ENCODE measurements around the gene SPESP1.

SPESP1 gene

GRCh38 chr15:68986322-68986721, 56.0 kb downstream of the SPESP1 start:
- Histone ChIP-seq H3K4me1 (ENCODE audit: low read depth, poor library complexity, severe bottlenecking) (no peaks in the 10 kb centered on the region), H3K4me2 (no peak overlapping the region), H3K79me2 (ENCODE audit: insufficient read depth, low read depth) (no peaks in the 10 kb centered on the region), H3K36me3 (ENCODE audit: insufficient read depth) (no peaks in the 10 kb centered on the region), H3K9ac (no peak overlapping the region), H4K20me1 (ENCODE audit: insufficient read depth) (no peaks in the 10 kb centered on the region), H3K27me3 (ENCODE audit: insufficient read depth, low read depth) (no peaks in the 10 kb centered on the region), H2AFZ (ENCODE audit: low read depth) (no peak overlapping the region), H3K4me3 (IDR thresholded peaks at IDR 0.05; ENCODE audit: insufficient read depth, low read depth, low read length) (no peak overlapping the region), H3K27ac (no peak overlapping the region)
- TF ChIP-seq CTCF (conservative IDR thresholded peaks at IDR 0.05; ENCODE audit: low read depth, low read length), result no peak

GRCh38 chr15:68987120-68987519, 56.8 kb downstream of the SPESP1 start:
- no peak overlapping the region for H2AFZ ChIP-seq (ENCODE audit: low read depth)
- no peak overlapping the region for H3K4me2 ChIP-seq
- H3K9ac ChIP-seq, result no peak overlapping the region
- no peaks in the 10 kb centered on the region for H3K4me1 ChIP-seq (ENCODE audit: low read depth, poor library complexity, severe bottlenecking)
- no peaks in the 10 kb centered on the region for H3K79me2 ChIP-seq (ENCODE audit: insufficient read depth, low read depth)
- H3K27me3 ChIP-seq (ENCODE audit: insufficient read depth, low read depth), result no peaks in the 10 kb centered on the region
- TF ChIP-seq CTCF (conservative IDR thresholded peaks at IDR 0.05; ENCODE audit: low read depth, low read length), result no peak
- H4K20me1 ChIP-seq (ENCODE audit: insufficient read depth), result no peaks in the 10 kb centered on the region
- no peak overlapping the region for H3K4me3 ChIP-seq (IDR thresholded peaks at IDR 0.05; ENCODE audit: insufficient read depth, low read depth, low read length)
- H3K36me3 ChIP-seq (ENCODE audit: insufficient read depth), result no peaks in the 10 kb centered on the region
- H3K27ac ChIP-seq, result no peak overlapping the region

- H3K36me3 ChIP-seq (ENCODE audit: insufficient read depth), result no peaks in the 10 kb centered on the region
- no peak overlapping the region for H3K4me3 ChIP-seq (IDR thresholded peaks at IDR 0.05; ENCODE audit: insufficient read depth, low read depth, low read length)
- no peaks in the 10 kb centered on the region for H3K79me2 ChIP-seq (ENCODE audit: insufficient read depth, low read depth)
- no peak overlapping the region for H2AFZ ChIP-seq (ENCODE audit: low read depth)
- no peaks in the 10 kb centered on the region for H4K20me1 ChIP-seq (ENCODE audit: insufficient read depth)
- H3K27me3 ChIP-seq (ENCODE audit: insufficient read depth, low read depth), result no peaks in the 10 kb centered on the region
- no peaks in the 10 kb centered on the region for H3K4me1 ChIP-seq (ENCODE audit: low read depth, poor library complexity, severe bottlenecking)
- H3K27ac ChIP-seq, result no peak overlapping the region
- no peak for TF ChIP-seq CTCF (conservative IDR thresholded peaks at IDR 0.05; ENCODE audit: low read depth, low read length)
- no peak overlapping the region for H3K9ac ChIP-seq
- H3K4me2 ChIP-seq, result no peak overlapping the region
Observed at GRCh38 chr15:68987676-68988075, 57.4 kb downstream of the SPESP1 start.

- no peak for TF ChIP-seq CTCF (conservative IDR thresholded peaks at IDR 0.05; ENCODE audit: low read depth, low read length)
- no peak overlapping the region for H2AFZ ChIP-seq (ENCODE audit: low read depth)
Observed at GRCh38 chr15:68989541-68990230, 59.4 kb downstream of the SPESP1 start.

More at GRCh38 chr15:68989541-68990230, 59.4 kb downstream of the SPESP1 start:
- no peaks in the 10 kb centered on the region for H3K79me2 ChIP-seq (ENCODE audit: insufficient read depth, low read depth)
- no peaks in the 10 kb centered on the region for H3K4me1 ChIP-seq (ENCODE audit: low read depth, poor library complexity, severe bottlenecking)
- H3K4me2 ChIP-seq, result no peak overlapping the region
- H3K27me3 ChIP-seq (ENCODE audit: insufficient read depth, low read depth), result no peaks in the 10 kb centered on the region
- no peaks in the 10 kb centered on the region for H3K36me3 ChIP-seq (ENCODE audit: insufficient read depth)
- H3K9ac ChIP-seq, result no peak overlapping the region
- H4K20me1 ChIP-seq (ENCODE audit: insufficient read depth), result no peaks in the 10 kb centered on the region
- no peak overlapping the region for H3K27ac ChIP-seq
- H3K4me3 ChIP-seq (IDR thresholded peaks at IDR 0.05; ENCODE audit: insufficient read depth, low read depth, low read length), result no peak overlapping the region

All from KMS-11 (cell line).